ENCODE measurements around the gene EPS8L2. TPM values are rescaled to one million over a fixed set of nuclear protein-coding genes. Genes with fewer than 3 reads are reported as not detected.

Gene EPS8L2
- total and polyA plus RNA-seq, 2 of the 13 experiments (the other 11 are each of a cell fraction or from before 2014, with no cell fraction given) = 89.3 to 416 TPM

- TF ChIP-seq ZNF749 (CRISPR knock-in tag; IDR thresholded peaks at IDR 0.05; ENCODE audit: borderline replicate concordance) = no peak
- TF ChIP-seq GPBP1L1 (CRISPR knock-in tag; IDR thresholded peaks at IDR 0.05) = no peak
- 0 out of 2 replicates have a peak, but pooled peaks have one; percentile 26 for TF ChIP-seq RBFOX2 (IDR thresholded peaks at IDR 0.05; ENCODE audit: low read depth, low read length)
Observed at GRCh38 chr11:769887-770641, 64.0 kb downstream of the EPS8L2 start (continued).

GRCh38 chr11:770642-771616 is 64.9 kb downstream of the EPS8L2 start:
- DNase-seq (ENCODE audit: low spot score) (no peak), ATAC-seq (peak; percentile 3; the same call in 2 of the 3 replicates), FAIRE-seq (no peak)
- CTCF ChIA-PET (ENCODE audit: low intra/inter-chr PET ratio, low total read pairs) = no interaction called here
- peaks cover 34% of the 10 kb centered on the region for H3K4me1 ChIP-seq (ENCODE audit: insufficient read depth, low read length)
- peaks cover 6% of the 10 kb centered on the region for H4K20me1 ChIP-seq (ENCODE audit: insufficient read depth, low read length)
- no peak overlapping the region for H3K4me3 ChIP-seq (replicated peaks in 1 of 3; ENCODE audit: insufficient read depth in 1 of 3, low read depth in 2 of 3, low read length in 3 of 3)
- no peaks in the 10 kb centered on the region for H3K27me3 ChIP-seq (ENCODE audit: control insufficient read depth in 1 of 2, insufficient read depth in 2 of 2, low read length in 2 of 2)
- no TSS peak for BruUV-seq (replicated peaks)
- no peak overlapping the region for H3K9ac ChIP-seq (ENCODE audit: insufficient read depth, low read depth, low read length)
- no peaks in the 10 kb centered on the region for H3K9me3 ChIP-seq (ENCODE audit: low read length)
- H3K79me2 ChIP-seq (ENCODE audit: insufficient read depth, low read length) = peaks cover 22% of the 10 kb centered on the region
- POLR2A ChIA-PET = no interaction called here
- H3K36me3 ChIP-seq (replicated peaks in 1 of 2; ENCODE audit: control insufficient read depth in 1 of 2, insufficient read depth in 2 of 2, low read length in 2 of 2) = peaks cover 21 to 43% of the 10 kb centered on the region in 2 experiments; a peak in 4 of 5 replicates
- intact Hi-C loops (cut with micrococcal nuclease; ENCODE audit: unreplicated experiment) (no loop called here), in situ Hi-C loops (cut with HindIII; ENCODE audit: extremely low pct_ligation_motif_present, low pct_unique_long_range_greater_than_20kb) (no loop called here)
- peak overlapping the region; percentile 50 for H3K27ac ChIP-seq (ENCODE audit: extremely low read length, insufficient read depth, low read length)
- H3K4me2 ChIP-seq (ENCODE audit: low read depth, low read length) = no peak overlapping the region
- no peak overlapping the region for H2AFZ ChIP-seq (ENCODE audit: low read length)
- WGBS (ENCODE audit: low lambda C conversion rate) = 98% methylated on average over 20 of the region's 32 CpGs
- no peak for TF ChIP-seq TEF (CRISPR knock-in tag; IDR thresholded peaks at IDR 0.05)
- TF ChIP-seq ZBTB37 (CRISPR knock-in tag; IDR thresholded peaks at IDR 0.05) = no peak
- TF ChIP-seq LRRFIP1 (CRISPR knock-in tag; conservative IDR thresholded peaks at IDR 0.05) = no peak
- no peak for TF ChIP-seq ZNF800 (CRISPR knock-in tag; IDR thresholded peaks at IDR 0.05)
- no peak for TF ChIP-seq ZBTB26 (CRISPR knock-in tag; IDR thresholded peaks at IDR 0.05; ENCODE audit: borderline replicate concordance)
- TF ChIP-seq HNRNPL (IDR thresholded peaks at IDR 0.05; ENCODE audit: low read depth, low read length) = peak; percentile 58; the same call in 1 of the 2 replicates

Data from HepG2 (cell line).